Fibroblast of lung (primary cell): ENCODE measurements around the gene C20orf204. TPM values are rescaled to one million over a fixed set of nuclear protein-coding genes. Genes with fewer than 3 reads are reported as not detected.

Source experiments
- DNase-seq, 2 donors: peaks; one replicate each; pipeline versions ENCODE4 v3.0.0 to v3.0.0-alpha.2; 2010; ENCODE audit warnings: low read depth in 2 of 2
- H2AFZ ChIP-seq: 2 replicates; pipeline ENCODE4 v1.5.1; 2012; ENCODE audit warnings: low read length, control low read depth, inconsistent platforms
- H3K27ac ChIP-seq: 2 replicates; pipeline ENCODE4 v1.5.1; 2011; ENCODE audit warnings: low read length, control low read depth; ENCODE audit not compliant: insufficient read depth
- H3K27me3 ChIP-seq: 2 replicates; pipeline ENCODE4 v1.5.1; 2011; ENCODE audit warnings: mild to moderate bottlenecking, low read length; ENCODE audit not compliant: control insufficient read depth, insufficient read depth
- H3K36me3 ChIP-seq: 2 replicates; pipeline ENCODE4 v1.5.1; 2011; ENCODE audit warnings: low read length; ENCODE audit not compliant: control insufficient read depth, insufficient read depth
- H3K4me1 ChIP-seq: 2 replicates; pipeline ENCODE4 v1.5.1; 2011; ENCODE audit warnings: low read length; ENCODE audit not compliant: control insufficient read depth, insufficient read depth; ENCODE audit errors: extremely low read depth
- H3K4me2 ChIP-seq: 2 replicates; pipeline ENCODE4 v1.5.1; 2011; ENCODE audit warnings: low read length, control low read depth; ENCODE audit not compliant: insufficient read depth; ENCODE audit errors: extremely low read depth
- H3K4me3 ChIP-seq, 4 experiments: fragments of 200-600 bp in 1 of 4; sonication (generic) in 1 of 4; replicated peaks in 1 of 4; 2 replicates each; pipeline ENCODE4 v1.5.1; 2011 to 2016; ENCODE audit warnings: low read length in 4 of 4, low read depth in 3 of 4, mild to moderate bottlenecking in 3 of 4, control low read depth in 2 of 4, inconsistent platforms in 1 of 4, mixed read lengths in 1 of 4; ENCODE audit not compliant: insufficient read depth in 1 of 4; ENCODE audit errors: control extremely low read depth in 1 of 4
- H3K79me2 ChIP-seq: 2 replicates; pipeline ENCODE4 v1.5.1; 2012; ENCODE audit warnings: mild to moderate bottlenecking, low read length, inconsistent platforms; ENCODE audit not compliant: control insufficient read depth, insufficient read depth
- H3K9ac ChIP-seq: 2 replicates; pipeline ENCODE4 v1.5.1; 2011; ENCODE audit warnings: mild to moderate bottlenecking, low read length, control low read depth; ENCODE audit not compliant: insufficient read depth
- H3K9me3 ChIP-seq: 2 replicates; pipeline ENCODE4 v1.5.1; 2012; ENCODE audit warnings: low read depth, low read length; ENCODE audit not compliant: control insufficient read depth, insufficient read depth
- H4K20me1 ChIP-seq: 2 replicates; pipeline ENCODE4 v1.5.1; 2011; ENCODE audit warnings: low read length; ENCODE audit not compliant: control insufficient read depth, insufficient read depth; ENCODE audit errors: extremely low read depth
- EZH2 ChIP-seq: IDR thresholded peaks from 2 replicates; pipeline ENCODE4 v1.5.1; 2012; ENCODE audit warnings: low read length, control low read depth, mild to moderate bottlenecking; ENCODE audit errors: missing control alignments
- polyA plus RNA-seq, 2 donors: library from polyadenylated mRNA; depleted of rRNA in 1 of 2; stranded (reverse) in 1 of 2; unstranded in 1 of 2; fragments of >200 nt; gene quantifications; 2 replicates each; pipeline ENCODE4 v1.2.1, GENCODE V29; 2011 to 2012; ENCODE audit warnings: missing spikeins in 1 of 2
- total RNA-seq: library from RNA; depleted of rRNA; stranded (reverse); fragments of >200 nt; gene quantifications from 2 replicates; pipeline ENCODE4 v1.2.1, GENCODE V29; 2014
- TF ChIP-seq, protein P1 (sequence below), 2 donors: IDR thresholded peaks in 1 of 2; conservative IDR thresholded peaks in 1 of 2; 1 replicate in 1 of 2; 2 replicates in 1 of 2; pipeline ENCODE4 v1.5.1; 2011 to 2012; ENCODE audit warnings: low read length in 2 of 2, control low read depth in 1 of 2, inconsistent platforms in 1 of 2, low read depth in 1 of 2, mild to moderate bottlenecking in 1 of 2

C20orf204 gene
- total and polyA plus RNA-seq, 2 donors (not counting 1 experiment from before 2014, with no cell fraction given), result 0.02 to 0.66 TPM

DNA sequence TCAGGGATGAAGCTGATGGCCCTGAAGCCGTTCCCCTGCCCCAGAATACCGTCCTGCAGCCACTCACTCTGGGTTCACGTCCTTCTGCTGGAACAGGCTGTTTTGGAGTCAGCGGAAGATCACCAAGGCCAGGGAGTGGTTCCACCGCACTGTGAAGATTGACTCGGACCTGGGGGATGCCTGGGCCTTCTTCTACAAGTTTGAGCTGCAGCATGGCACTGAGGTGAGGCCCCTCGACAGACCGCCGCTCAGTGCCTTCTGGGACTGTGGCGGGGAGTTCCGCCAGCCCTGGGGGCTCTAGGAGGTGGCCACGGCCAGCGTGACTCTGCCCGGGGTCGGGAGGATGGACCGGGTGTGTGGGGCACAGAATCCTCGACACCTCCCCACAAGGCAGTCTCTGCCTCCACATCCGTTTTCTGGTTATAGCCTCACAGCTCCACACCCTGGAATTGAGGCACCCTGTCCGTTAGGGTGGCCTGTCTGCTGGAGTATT is 4.1 kb upstream of the C20orf204 start:
- Histone ChIP-seq H2AFZ (no peak overlapping the region), H3K4me1 (no peaks in the 10 kb centered on the region), H3K79me2 (no peaks in the 10 kb centered on the region), H3K9ac (no peak overlapping the region), H3K4me3 (no peak overlapping the region), H3K9me3 (no peaks in the 10 kb centered on the region), H3K27me3 (no peaks in the 10 kb centered on the region), H4K20me1 (no peaks in the 10 kb centered on the region), H3K4me2 (no peak overlapping the region), H3K36me3 (peaks cover 36% of the 10 kb centered on the region), H3K27ac (no peak overlapping the region)
- TF ChIP-seq, protein P1, sequence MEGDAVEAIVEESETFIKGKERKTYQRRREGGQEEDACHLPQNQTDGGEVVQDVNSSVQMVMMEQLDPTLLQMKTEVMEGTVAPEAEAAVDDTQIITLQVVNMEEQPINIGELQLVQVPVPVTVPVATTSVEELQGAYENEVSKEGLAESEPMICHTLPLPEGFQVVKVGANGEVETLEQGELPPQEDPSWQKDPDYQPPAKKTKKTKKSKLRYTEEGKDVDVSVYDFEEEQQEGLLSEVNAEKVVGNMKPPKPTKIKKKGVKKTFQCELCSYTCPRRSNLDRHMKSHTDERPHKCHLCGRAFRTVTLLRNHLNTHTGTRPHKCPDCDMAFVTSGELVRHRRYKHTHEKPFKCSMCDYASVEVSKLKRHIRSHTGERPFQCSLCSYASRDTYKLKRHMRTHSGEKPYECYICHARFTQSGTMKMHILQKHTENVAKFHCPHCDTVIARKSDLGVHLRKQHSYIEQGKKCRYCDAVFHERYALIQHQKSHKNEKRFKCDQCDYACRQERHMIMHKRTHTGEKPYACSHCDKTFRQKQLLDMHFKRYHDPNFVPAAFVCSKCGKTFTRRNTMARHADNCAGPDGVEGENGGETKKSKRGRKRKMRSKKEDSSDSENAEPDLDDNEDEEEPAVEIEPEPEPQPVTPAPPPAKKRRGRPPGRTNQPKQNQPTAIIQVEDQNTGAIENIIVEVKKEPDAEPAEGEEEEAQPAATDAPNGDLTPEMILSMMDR (conservative IDR thresholded peaks at IDR 0.05 in 1 of 2, IDR thresholded peaks at IDR 0.05 in 1 of 2; ENCODE audit: low read depth in 1 of 2, low read length in 2 of 2), result no peak
- no peak for TF ChIP-seq EZH2
- no peak for DNase-seq

DNA sequence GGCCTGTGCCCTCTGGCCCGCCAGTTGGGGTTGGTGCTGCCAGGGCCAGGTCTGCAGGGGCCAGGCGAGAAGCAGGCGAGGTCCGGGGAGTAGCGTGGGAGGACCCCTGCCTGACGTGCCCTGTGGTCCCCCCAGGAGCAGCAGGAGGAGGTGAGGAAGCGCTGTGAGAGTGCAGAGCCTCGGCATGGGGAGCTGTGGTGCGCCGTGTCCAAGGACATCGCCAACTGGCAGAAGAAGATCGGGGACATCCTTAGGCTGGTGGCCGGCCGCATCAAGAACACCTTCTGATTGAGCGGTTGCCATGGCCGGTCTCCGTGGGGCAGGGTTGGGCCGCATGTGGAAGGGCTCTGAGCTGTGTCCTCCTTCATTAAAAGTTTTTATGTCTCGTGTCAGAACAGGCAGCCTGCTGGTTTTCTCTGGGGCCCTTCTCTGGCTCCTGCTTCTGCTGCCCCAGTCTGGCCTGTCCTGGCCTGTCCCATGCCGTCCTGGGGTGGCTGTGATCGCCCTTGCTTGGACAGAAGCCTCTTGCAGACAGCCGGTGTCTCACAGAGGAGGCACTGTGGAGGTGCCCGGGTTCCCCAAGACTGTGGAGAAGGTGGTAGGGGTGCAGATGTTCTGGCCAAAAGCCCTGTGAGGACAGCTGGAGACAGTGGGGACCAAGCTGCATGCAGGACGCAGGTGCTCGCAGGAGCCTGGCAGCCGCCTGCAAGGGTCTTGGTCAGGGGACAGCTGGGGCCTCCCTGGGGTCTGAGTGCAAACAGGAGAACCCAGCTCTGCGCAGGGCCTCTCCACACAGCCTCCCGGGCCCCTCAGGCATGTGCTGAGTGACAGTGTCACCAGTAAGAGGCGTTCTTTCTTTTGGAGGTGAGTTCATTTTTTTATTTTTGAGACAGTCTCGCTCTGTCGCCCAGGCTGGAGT is 3.0 kb upstream of the C20orf204 start:
- Histone ChIP-seq H4K20me1 (no peaks in the 10 kb centered on the region), H3K9me3 (no peaks in the 10 kb centered on the region), H3K27ac (no peak overlapping the region), H3K79me2 (no peaks in the 10 kb centered on the region), H3K4me1 (no peaks in the 10 kb centered on the region), H2AFZ (no peak overlapping the region), H3K4me3 (no peak overlapping the region), H3K9ac (no peak overlapping the region), H3K27me3 (no peaks in the 10 kb centered on the region), H3K36me3 (peaks cover 28% of the 10 kb centered on the region), H3K4me2 (no peak overlapping the region)
- DNase-seq, result no peak
- TF ChIP-seq, protein P1 (conservative IDR thresholded peaks at IDR 0.05 in 1 of 2, IDR thresholded peaks at IDR 0.05 in 1 of 2; ENCODE audit: low read depth in 1 of 2, low read length in 2 of 2), result no peak
- TF ChIP-seq EZH2, result no peak

DNA sequence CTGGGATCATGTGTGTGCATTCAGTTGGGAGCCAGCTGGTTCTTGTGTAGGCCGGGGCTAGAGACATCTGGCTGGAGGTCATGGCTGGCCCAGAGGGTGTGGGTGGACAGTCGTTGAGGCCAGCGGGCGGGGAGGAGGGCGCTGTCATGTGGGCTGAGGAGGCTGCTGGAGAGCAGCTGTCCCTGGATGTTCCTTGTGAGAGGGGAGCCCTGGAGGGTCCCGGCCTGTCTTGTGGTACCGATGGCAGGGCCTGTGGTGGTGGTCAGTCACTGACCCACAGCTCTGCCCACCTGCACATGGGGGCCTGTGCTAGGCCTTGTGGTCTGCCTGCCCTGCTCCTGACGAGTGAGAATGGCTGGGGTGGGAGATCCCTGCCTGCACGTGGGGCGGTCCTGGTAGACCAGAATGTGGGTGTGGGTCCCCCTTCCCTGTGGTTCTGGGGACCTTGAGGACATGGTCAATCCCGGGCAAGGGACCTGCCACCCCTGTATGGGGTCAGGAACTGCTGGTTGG is 1.9 kb upstream of the C20orf204 start:
- no peak overlapping the region for H3K9ac ChIP-seq
- no peaks in the 10 kb centered on the region for H3K79me2 ChIP-seq

More for the DNA sequence above, 1.9 kb upstream of the C20orf204 start:
- Histone ChIP-seq H3K9me3 (no peaks in the 10 kb centered on the region), H3K36me3 (peaks cover 24% of the 10 kb centered on the region), H4K20me1 (no peaks in the 10 kb centered on the region), H3K4me1 (no peaks in the 10 kb centered on the region), H3K4me3 (no peak overlapping the region), H3K27me3 (no peaks in the 10 kb centered on the region), H2AFZ (no peak overlapping the region), H3K4me2 (no peak overlapping the region), H3K27ac (no peak overlapping the region)
- no peak for TF ChIP-seq EZH2
- TF ChIP-seq, protein P1 (conservative IDR thresholded peaks at IDR 0.05 in 1 of 2, IDR thresholded peaks at IDR 0.05 in 1 of 2; ENCODE audit: low read depth in 1 of 2, low read length in 2 of 2), result no peak
- DNase-seq, result peak in 1 of 2 donors; percentile 16
